ENCODE measurements around the gene RABIF.

DNA sequence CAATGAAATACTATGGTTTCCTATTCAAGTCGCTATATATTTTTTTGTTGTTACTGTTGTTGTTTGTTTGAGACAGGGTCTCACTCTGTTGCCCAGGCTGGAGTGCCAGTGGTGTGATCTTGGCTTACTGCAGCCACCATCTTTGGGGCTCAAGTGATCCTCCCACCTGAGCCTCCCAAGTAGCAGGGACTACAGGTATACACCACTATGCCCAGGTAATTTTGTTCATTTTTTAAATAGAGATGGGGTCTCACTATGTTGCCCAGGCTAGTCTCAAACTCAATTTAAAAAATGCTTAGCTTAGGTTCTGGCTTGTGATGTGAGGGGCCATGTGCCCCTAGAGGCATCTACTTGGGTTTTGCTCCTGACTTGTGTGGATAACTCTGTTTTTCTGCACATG is 9.8 kb downstream of the RABIF start:
- TF ChIP-seq, protein P1, sequence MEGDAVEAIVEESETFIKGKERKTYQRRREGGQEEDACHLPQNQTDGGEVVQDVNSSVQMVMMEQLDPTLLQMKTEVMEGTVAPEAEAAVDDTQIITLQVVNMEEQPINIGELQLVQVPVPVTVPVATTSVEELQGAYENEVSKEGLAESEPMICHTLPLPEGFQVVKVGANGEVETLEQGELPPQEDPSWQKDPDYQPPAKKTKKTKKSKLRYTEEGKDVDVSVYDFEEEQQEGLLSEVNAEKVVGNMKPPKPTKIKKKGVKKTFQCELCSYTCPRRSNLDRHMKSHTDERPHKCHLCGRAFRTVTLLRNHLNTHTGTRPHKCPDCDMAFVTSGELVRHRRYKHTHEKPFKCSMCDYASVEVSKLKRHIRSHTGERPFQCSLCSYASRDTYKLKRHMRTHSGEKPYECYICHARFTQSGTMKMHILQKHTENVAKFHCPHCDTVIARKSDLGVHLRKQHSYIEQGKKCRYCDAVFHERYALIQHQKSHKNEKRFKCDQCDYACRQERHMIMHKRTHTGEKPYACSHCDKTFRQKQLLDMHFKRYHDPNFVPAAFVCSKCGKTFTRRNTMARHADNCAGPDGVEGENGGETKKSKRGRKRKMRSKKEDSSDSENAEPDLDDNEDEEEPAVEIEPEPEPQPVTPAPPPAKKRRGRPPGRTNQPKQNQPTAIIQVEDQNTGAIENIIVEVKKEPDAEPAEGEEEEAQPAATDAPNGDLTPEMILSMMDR (IDR thresholded peaks at IDR 0.05 in 8 of 11, conservative IDR thresholded peaks at IDR 0.05 in 3 of 11), result no peak
- no peak for TF ChIP-seq POLR2A (IDR thresholded peaks at IDR 0.05)
- TF ChIP-seq POLR2AphosphoS5 (IDR thresholded peaks at IDR 0.05), result no peak

Measured in spleen (tissue), 7 donors.